Prostate gland (tissue), 2 donors: ENCODE measurements around the gene PTPN14. TPM values are rescaled to one million over a fixed set of nuclear protein-coding genes. Genes with fewer than 3 reads are reported as not detected.

Experiments used
- DNase-seq: peaks from one replicate; pipeline ENCODE4 v3.0.0-alpha.2; 2019; ENCODE audit warnings: low spot score
- H3K27ac ChIP-seq, 2 donors: fragments of 200-600 bp; sonication (generic); 2 replicates each; pipeline ENCODE4 v1.5.1; 2017 to 2019
- H3K27me3 ChIP-seq: fragments of 200-600 bp; sonication (generic); replicated peaks from 2 replicates; pipeline ENCODE4 v1.5.1; 2019; ENCODE audit not compliant: insufficient read depth
- H3K36me3 ChIP-seq, 2 donors: fragments of 200-600 bp; sonication (generic); 1 replicate in 1 of 2; 2 replicates in 1 of 2; pipeline versions ENCODE4 v1.5.1 to v1.8.1; 2017 to 2019
- H3K4me1 ChIP-seq: fragments of 200-600 bp; sonication (generic); replicated peaks from 2 replicates; pipeline ENCODE4 v1.5.1; 2019
- H3K4me3 ChIP-seq, 2 donors: fragments of 200-600 bp; sonication (generic); 2 replicates each; pipeline ENCODE4 v1.5.1; 2017 to 2019
- H3K9me3 ChIP-seq: fragments of 200-600 bp; sonication (generic); 2 replicates; pipeline ENCODE4 v1.5.1; 2017
- POLR2A ChIP-seq: fragments of 450-650 bp; IDR thresholded peaks from one replicate; pipeline ENCODE4 v1.6.1; 2016; ENCODE audit warnings: antibody characterized with exemption, mild to moderate bottlenecking
- POLR2AphosphoS5 ChIP-seq: sonication (generic); formaldehyde crosslinking; IDR thresholded peaks from one replicate; pipeline ENCODE4 v1.6.1; 2017; ENCODE audit warnings: antibody characterized with exemption
- WGBS: methylation state at CpG from one replicate; pipeline ENCODE4 v1.1.5; 2018; 5-methylcytosine and 5-hydroxymethylcytosine counted together
- intact Hi-C: fragments of 100-400 bp; cut with DNase I; formaldehyde crosslinking; loops from one replicate; pipeline ENCODE4 v1.14.2; 2022
- total RNA-seq, 2 donors: library from RNA; depleted of rRNA; stranded (reverse); fragments of >200 nt; gene quantifications; one replicate each; pipeline ENCODE4 v1.1.0, GENCODE V29; 2016
- TF ChIP-seq, protein P1 (sequence below), 4 experiments: fragments of 200-600 bp in 2 of 4; fragments of 450-650 bp in 2 of 4; sonication (generic) in 2 of 4; IDR thresholded peaks; 1 replicate in 3 of 4; 2 replicates in 1 of 4; pipeline ENCODE4 v1.5.1; 2016 to 2019; ENCODE audit warnings: antibody characterized with exemption in 4 of 4, mild to moderate bottlenecking in 2 of 4, moderate library complexity in 2 of 4

PTPN14 gene
- total RNA-seq, 2 donors from 2014 or later, result 36.6 to 54.0 TPM

DNA sequence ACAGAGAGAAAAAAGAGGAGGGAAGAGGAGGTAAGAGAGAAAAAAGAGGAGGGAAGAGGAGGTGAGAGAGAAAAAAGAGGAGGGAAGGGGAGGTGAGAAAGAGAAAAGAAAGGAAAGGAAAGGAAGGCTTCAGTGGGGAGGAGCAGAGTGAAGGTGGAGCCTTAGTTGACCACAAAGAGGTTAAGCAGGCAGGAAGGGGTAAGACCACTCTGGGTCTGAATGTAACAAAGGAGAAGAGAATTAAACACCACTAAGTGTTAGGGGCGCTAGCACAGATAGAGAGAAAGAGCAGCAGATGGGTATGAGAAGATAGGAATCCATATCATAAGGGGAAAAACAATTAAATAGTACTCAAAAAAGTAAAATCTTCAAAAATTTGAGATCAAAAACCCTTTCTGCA, 6.6 kb downstream of the PTPN14 start:
- H3K27me3 ChIP-seq, result no peaks in the 10 kb centered on the region
- H3K36me3 ChIP-seq, result no peaks in the 10 kb centered on the region
- TF ChIP-seq, protein P1, sequence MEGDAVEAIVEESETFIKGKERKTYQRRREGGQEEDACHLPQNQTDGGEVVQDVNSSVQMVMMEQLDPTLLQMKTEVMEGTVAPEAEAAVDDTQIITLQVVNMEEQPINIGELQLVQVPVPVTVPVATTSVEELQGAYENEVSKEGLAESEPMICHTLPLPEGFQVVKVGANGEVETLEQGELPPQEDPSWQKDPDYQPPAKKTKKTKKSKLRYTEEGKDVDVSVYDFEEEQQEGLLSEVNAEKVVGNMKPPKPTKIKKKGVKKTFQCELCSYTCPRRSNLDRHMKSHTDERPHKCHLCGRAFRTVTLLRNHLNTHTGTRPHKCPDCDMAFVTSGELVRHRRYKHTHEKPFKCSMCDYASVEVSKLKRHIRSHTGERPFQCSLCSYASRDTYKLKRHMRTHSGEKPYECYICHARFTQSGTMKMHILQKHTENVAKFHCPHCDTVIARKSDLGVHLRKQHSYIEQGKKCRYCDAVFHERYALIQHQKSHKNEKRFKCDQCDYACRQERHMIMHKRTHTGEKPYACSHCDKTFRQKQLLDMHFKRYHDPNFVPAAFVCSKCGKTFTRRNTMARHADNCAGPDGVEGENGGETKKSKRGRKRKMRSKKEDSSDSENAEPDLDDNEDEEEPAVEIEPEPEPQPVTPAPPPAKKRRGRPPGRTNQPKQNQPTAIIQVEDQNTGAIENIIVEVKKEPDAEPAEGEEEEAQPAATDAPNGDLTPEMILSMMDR (IDR thresholded peaks at IDR 0.05), result no peak
- TF ChIP-seq POLR2AphosphoS5, result no peak
- no peak for TF ChIP-seq POLR2A
- H3K4me1 ChIP-seq, result no peaks in the 10 kb centered on the region
- intact Hi-C loops, result no loop called here
- DNase-seq, result no peak
- 93% methylated on average over 1 of the region's 1 CpG for WGBS
- H3K27ac ChIP-seq, result no peak overlapping the region
- H3K9me3 ChIP-seq, result no peaks in the 10 kb centered on the region
- H3K4me3 ChIP-seq, result no peak overlapping the region

- intact Hi-C loops, result no loop called here
- no peak overlapping the region for H3K27ac ChIP-seq
- no peaks in the 10 kb centered on the region for H3K27me3 ChIP-seq
Observed at GRCh38 chr1:214542275-214543199, 8.9 kb downstream of the PTPN14 start.

GRCh38 chr1:214541693-214542092, 9.7 kb downstream of the PTPN14 start:
- Histone ChIP-seq H3K4me3 (no peak overlapping the region), H3K27me3 (no peaks in the 10 kb centered on the region), H3K9me3 (no peaks in the 10 kb centered on the region), H3K27ac (no peak overlapping the region), H3K36me3 (no peaks in the 10 kb centered on the region), H3K4me1 (no peaks in the 10 kb centered on the region)
- WGBS, result 51% methylated on average over 2 of the region's 2 CpGs
- no peak for TF ChIP-seq POLR2A
- intact Hi-C loops, result no loop called here
- DNase-seq, result no peak

More at GRCh38 chr1:214542275-214543199, 8.9 kb downstream of the PTPN14 start:
- Histone ChIP-seq H3K4me1 (no peaks in the 10 kb centered on the region), H3K36me3 (no peaks in the 10 kb centered on the region), H3K4me3 (no peak overlapping the region), H3K9me3 (no peaks in the 10 kb centered on the region)
- DNase-seq, result no peak
- TF ChIP-seq POLR2A (no peak), POLR2AphosphoS5 (no peak)
- TF ChIP-seq, protein P1 (IDR thresholded peaks at IDR 0.05), result no peak
- 79% methylated on average over 11 of the region's 11 CpGs for WGBS

GRCh38 chr1:214541206-214541605, 10.2 kb downstream of the PTPN14 start:
- Histone ChIP-seq H3K4me1 (no peaks in the 10 kb centered on the region), H3K4me3 (no peak overlapping the region), H3K36me3 (no peaks in the 10 kb centered on the region), H3K27ac (no peak overlapping the region), H3K27me3 (no peaks in the 10 kb centered on the region), H3K9me3 (no peaks in the 10 kb centered on the region)
- DNase-seq, result no peak
- TF ChIP-seq POLR2AphosphoS5 (no peak), POLR2A (no peak)
- TF ChIP-seq, protein P1 (IDR thresholded peaks at IDR 0.05), result no peak
- intact Hi-C loops, result no loop called here
- WGBS, result 98% methylated on average over 2 of the region's 2 CpGs

- no peak for DNase-seq
- TF ChIP-seq, protein P1 (IDR thresholded peaks at IDR 0.05), result no peak
- no peak for TF ChIP-seq POLR2AphosphoS5
- no peak for TF ChIP-seq POLR2A
- Histone ChIP-seq H3K27me3 (no peaks in the 10 kb centered on the region), H3K27ac (no peak overlapping the region), H3K9me3 (no peaks in the 10 kb centered on the region), H3K4me3 (no peak overlapping the region), H3K4me1 (no peaks in the 10 kb centered on the region), H3K36me3 (no peaks in the 10 kb centered on the region)
- intact Hi-C loops, result no loop called here
- WGBS, result 71% methylated on average over 5 of the region's 5 CpGs
Observed at GRCh38 chr1:214540324-214540723, 11.1 kb downstream of the PTPN14 start.
